ENCODE results near the gene GJA10.

GJA10 gene

GRCh38 chr6:89917801-89918366 lies 23.6 kb downstream of the GJA10 start:
- DNase-seq: no peak

GRCh38 chr6:89921197-89921596 lies 26.9 kb downstream of the GJA10 start:
- no peak for DNase-seq

GRCh38 chr6:89921691-89922090 lies 27.4 kb downstream of the GJA10 start:
- no peak for DNase-seq

- DNase-seq: no peak
Measured at GRCh38 chr6:89924231-89924630, 30.0 kb downstream of the GJA10 start.

GRCh38 chr6:89925826-89926225 lies 31.6 kb downstream of the GJA10 start:
- DNase-seq: no peak

GRCh38 chr6:89927264-89927663 lies 33.0 kb downstream of the GJA10 start:
- DNase-seq: no peak

- no peak for DNase-seq
Measured at GRCh38 chr6:89927791-89928550, 33.7 kb downstream of the GJA10 start.

GRCh38 chr6:89928604-89929003 lies 34.3 kb downstream of the GJA10 start:
- DNase-seq: no peak

- DNase-seq: no peak
Measured at GRCh38 chr6:89930789-89931188, 36.5 kb downstream of the GJA10 start.

GRCh38 chr6:89932245-89932802 lies 38.1 kb downstream of the GJA10 start:
- no peak for DNase-seq

GRCh38 chr6:89934685-89935366 lies 40.6 kb downstream of the GJA10 start:
- no peak for DNase-seq

GRCh38 chr6:89936177-89936576 lies 41.9 kb downstream of the GJA10 start:
- DNase-seq: no peak

- no peak for DNase-seq
Measured at GRCh38 chr6:89938014-89938413, 43.7 kb downstream of the GJA10 start.

- DNase-seq: no peak
Measured at GRCh38 chr6:89939144-89939543, 44.9 kb downstream of the GJA10 start.

GRCh38 chr6:89940225-89941027 lies 46.2 kb downstream of the GJA10 start:
- peak; percentile 63 for DNase-seq

- DNase-seq: no peak
Measured at GRCh38 chr6:89941031-89941762, 46.9 kb downstream of the GJA10 start.

- no peak for DNase-seq
Measured at GRCh38 chr6:89941763-89942497, 47.7 kb downstream of the GJA10 start.

- DNase-seq: no peak
Measured at GRCh38 chr6:89942601-89943000, 48.3 kb downstream of the GJA10 start.

- DNase-seq: no peak
Measured at GRCh38 chr6:89944181-89944755, 50.0 kb downstream of the GJA10 start.

GRCh38 chr6:89944826-89945407 lies 50.6 kb downstream of the GJA10 start:
- no peak for DNase-seq

All from CD4-positive, alpha-beta T cell treated with Interferon gamma for 1 hour (primary cell).